ENCODE results near the gene CCDC192. TPM values are rescaled to one million over a fixed set of nuclear protein-coding genes. Genes with fewer than 3 reads are reported as not detected.

Gene CCDC192
- total and polyA plus RNA-seq, 2 donors, result 0.41 TPM; not detected in 1

DNA sequence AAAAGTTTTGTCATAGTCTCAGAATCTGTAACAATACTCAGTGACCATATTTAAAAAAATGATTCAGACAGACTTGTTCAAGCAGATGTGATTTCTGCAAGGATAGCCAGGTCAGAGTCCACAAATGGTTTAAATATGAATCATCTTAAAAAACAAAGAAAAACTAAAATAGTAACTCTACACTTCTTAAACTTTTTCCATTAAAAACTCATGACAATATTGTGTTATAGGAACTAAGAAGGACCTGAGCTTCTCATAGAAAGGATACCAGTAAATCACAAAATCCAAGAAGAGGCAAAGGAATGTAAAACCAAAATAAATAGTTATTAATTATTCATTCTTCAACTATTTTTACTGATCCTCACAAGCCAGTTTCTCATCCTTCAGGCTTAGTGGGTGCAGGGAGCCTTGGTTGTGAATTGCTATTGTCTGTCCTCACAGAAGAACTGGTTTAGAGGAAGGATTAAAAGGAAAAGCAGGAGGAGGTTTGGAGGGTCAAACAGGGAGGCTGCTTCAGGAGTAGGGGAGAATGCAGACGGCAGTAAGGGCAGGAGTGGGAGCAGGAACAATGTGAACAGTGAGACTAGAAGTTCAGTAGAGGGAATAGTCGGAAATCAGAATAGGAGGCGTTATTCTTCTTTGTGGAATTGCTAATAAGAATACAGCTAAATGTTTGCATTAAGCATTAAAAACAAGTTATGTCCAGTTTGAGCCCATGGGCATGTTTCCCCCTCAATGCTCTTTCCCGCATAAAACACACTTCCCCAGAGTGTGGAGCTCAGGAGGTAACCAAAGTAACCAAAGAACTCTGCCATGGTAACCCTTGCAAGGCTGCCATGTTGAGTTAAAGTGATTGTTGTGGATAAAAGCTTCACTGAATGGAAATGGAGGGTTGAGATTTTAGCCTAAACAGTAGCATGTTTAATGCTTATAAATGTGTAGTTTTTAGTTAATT, 110.7 kb downstream of the CCDC192 start:
- DNase-seq (ENCODE audit: extremely low spot score), result no peak
- WGBS, result 50% methylated on average over 4 of the region's 4 CpGs
- Histone ChIP-seq H3K4me1 (ENCODE audit: insufficient read depth) (no peaks in the 10 kb centered on the region), H3K4me3 (ENCODE audit: low read depth, low read length) (no peak overlapping the region), H3K27ac (ENCODE audit: low read depth) (no peak overlapping the region), H3K36me3 (ENCODE audit: insufficient read depth) (no peaks in the 10 kb centered on the region)

DNA sequence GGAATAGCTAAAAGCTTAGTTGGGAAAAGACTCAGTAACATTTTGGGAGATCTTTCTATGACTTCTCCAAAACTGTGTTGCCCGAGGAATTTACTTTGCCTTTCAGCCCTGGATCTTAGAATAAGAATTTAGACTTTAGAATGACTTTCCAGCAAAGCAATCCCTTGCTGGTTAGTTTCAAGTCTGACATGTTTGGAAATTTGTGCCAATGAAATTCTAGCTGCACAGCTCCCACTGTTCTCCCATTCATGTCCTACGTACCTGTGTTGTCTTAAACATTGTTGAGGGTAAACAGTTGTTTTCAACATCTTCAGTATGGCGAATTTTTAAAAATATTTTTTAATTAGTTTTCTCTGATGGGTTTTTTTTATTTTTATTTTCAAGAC, 111.4 kb downstream of the CCDC192 start:
- 32% methylated on average over 3 of the region's 3 CpGs for WGBS
- no peak overlapping the region for H3K4me3 ChIP-seq (ENCODE audit: low read depth, low read length)
- DNase-seq (ENCODE audit: extremely low spot score), result no peak
- no peak overlapping the region for H3K27ac ChIP-seq (ENCODE audit: low read depth)
- H3K4me1 ChIP-seq (ENCODE audit: insufficient read depth), result no peaks in the 10 kb centered on the region
- H3K36me3 ChIP-seq (ENCODE audit: insufficient read depth), result no peaks in the 10 kb centered on the region

DNA sequence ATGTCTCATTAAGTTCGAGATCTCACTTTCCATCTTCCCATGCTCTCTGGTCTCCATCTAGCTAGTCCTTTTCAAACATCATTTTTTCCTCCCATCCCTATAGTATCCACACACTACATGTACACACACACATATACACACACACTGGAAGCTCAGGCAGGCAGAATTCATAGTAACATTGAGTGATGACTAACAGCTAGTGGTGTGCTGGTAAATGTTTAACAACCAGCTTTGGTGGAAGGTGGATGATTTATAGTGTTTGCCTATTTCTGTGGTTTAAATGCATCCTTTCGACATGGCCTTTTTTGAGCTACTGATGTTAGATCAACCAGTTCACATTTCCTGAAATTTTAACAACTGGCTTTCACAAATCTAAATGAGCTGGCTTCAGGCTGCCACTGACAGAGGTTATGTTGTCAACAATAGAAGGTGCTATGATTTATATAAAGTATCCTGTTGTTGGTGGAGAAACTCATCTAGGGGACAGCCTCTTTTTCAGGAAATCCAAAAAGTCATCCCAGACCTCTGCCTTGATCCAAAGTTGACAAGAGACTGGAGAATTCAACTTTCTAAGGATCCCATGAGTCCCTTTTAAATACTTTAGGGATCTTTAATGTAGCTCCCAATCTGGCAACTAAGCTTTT, 117.8 kb downstream of the CCDC192 start:
- Histone ChIP-seq H3K27ac (ENCODE audit: low read depth) (no peak overlapping the region), H3K4me3 (ENCODE audit: low read depth, low read length) (no peak overlapping the region), H3K36me3 (ENCODE audit: insufficient read depth) (no peaks in the 10 kb centered on the region), H3K4me1 (ENCODE audit: insufficient read depth) (no peaks in the 10 kb centered on the region)
- WGBS, result 54% methylated on average over 2 of the region's 2 CpGs
- no peak for DNase-seq (ENCODE audit: extremely low spot score)

DNA sequence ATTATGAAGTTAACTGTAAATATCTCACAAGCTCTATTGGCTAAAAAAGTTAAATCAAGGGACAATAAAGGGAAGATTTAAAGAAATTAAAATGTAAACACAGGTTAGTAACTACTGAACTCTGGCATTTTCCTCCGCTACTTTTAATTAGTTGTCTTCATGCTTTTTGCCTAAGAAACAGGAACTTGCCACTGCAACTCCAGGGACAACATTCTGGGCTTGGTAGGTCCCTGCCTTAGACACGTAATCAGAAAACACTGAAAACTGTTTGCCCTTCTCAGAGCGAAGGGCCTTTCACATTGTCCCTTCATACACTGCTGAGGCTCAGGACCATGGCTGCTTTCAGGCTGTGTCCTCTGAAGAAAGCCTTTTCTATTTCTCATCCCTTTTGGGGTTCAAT, 118.7 kb downstream of the CCDC192 start:
- 94% methylated on average over 3 of the region's 3 CpGs for WGBS
- Histone ChIP-seq H3K4me1 (ENCODE audit: insufficient read depth) (no peaks in the 10 kb centered on the region), H3K36me3 (ENCODE audit: insufficient read depth) (no peaks in the 10 kb centered on the region), H3K27ac (ENCODE audit: low read depth) (no peak overlapping the region), H3K4me3 (ENCODE audit: low read depth, low read length) (no peak overlapping the region)
- DNase-seq (ENCODE audit: extremely low spot score), result no peak

DNA sequence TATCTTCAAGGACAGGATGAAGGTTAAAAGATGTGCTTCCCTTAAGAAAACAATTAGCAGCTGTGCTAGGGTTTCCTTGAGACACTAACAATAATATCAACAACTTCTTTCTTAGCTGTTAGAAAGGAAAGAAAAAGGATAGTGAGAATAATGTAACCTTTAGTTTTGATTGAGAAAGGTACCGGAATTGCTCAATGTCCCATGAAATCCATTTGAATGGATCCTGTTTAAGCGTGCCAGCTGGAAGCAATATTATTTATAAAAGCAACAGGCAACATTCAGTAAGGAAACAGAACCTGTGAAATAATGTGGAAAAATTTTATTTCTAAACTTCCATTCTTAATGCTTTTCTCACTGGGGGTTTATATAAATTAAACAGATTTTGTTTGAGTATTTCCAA, 120.9 kb downstream of the CCDC192 start:
- no peaks in the 10 kb centered on the region for H3K4me1 ChIP-seq (ENCODE audit: insufficient read depth)
- 79% methylated on average over 2 of the region's 2 CpGs for WGBS
- no peak overlapping the region for H3K27ac ChIP-seq (ENCODE audit: low read depth)
- no peaks in the 10 kb centered on the region for H3K36me3 ChIP-seq (ENCODE audit: insufficient read depth)
- no peak for DNase-seq (ENCODE audit: extremely low spot score)
- H3K4me3 ChIP-seq (ENCODE audit: low read depth, low read length), result no peak overlapping the region

DNA sequence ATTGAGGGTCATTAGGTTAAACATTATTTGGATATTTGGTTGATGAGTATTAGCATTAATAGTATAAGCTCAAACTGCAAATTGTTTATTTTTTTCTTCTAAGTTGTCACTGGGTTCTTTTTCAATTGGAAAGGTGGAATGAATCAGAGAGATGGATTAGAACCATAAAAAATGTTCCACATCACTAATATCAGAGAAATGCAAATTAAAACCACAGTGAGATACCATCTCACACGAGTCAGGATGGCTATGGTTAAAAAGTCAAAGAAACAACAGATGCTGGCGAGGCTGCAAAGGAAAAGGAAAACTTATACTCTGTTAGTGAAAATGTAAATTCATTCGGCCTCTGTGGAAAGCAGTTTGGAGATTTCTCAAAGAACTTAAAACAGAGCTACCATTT, 122.8 kb downstream of the CCDC192 start:
- no peak for DNase-seq (ENCODE audit: extremely low spot score)
- Histone ChIP-seq H3K4me3 (ENCODE audit: low read depth, low read length) (no peak overlapping the region), H3K27ac (ENCODE audit: low read depth) (no peak overlapping the region), H3K4me1 (ENCODE audit: insufficient read depth) (no peaks in the 10 kb centered on the region), H3K36me3 (ENCODE audit: insufficient read depth) (no peaks in the 10 kb centered on the region)
- WGBS, result 79% methylated on average over 3 of the region's 3 CpGs

DNA sequence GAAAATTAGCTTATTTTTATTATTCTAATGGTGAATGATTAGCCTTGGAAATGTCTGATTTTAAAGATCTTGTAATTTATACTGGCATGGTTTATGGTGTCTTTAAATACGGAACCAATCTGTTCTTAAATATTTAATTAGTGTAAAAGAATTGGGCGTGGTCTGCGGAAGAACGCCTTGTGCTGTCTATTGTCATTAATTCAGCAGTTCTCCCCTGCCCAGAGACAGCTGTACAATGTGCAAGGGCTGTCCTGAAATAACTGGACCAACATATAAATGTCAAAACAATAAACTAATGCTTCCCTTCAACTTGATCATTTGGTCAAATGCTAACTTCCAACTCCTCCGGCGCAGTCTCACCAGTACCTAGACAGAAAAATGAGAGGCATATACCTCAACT, 124.3 kb downstream of the CCDC192 start:
- Histone ChIP-seq H3K27ac (ENCODE audit: low read depth) (no peak overlapping the region), H3K36me3 (ENCODE audit: insufficient read depth) (no peaks in the 10 kb centered on the region), H3K4me3 (ENCODE audit: low read depth, low read length) (no peak overlapping the region), H3K4me1 (ENCODE audit: insufficient read depth) (no peaks in the 10 kb centered on the region)
- 85% methylated on average over 6 of the region's 6 CpGs for WGBS
- DNase-seq (ENCODE audit: extremely low spot score), result no peak

DNA sequence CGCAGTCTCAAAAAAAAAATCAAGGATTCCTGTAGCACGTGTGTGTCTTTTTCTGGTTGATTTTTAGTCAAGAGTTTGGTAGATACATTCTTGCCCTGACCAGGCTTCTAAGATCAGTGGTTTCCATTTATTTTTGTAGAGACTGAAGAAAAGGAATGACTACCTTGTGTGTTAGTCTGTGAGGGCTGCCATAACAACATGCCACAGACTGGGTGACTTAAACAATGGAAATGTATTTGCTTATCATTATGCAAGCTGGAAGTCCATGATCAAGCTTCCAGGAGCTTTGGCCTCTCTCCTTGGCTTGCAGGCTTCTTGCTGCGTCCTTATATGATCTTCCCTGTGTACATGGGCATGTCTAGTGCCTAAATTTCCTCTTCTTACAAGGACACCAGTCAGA, 127.0 kb downstream of the CCDC192 start:
- no peak overlapping the region for H3K4me3 ChIP-seq (ENCODE audit: low read depth, low read length)
- H3K36me3 ChIP-seq (ENCODE audit: insufficient read depth), result no peaks in the 10 kb centered on the region
- no peak for DNase-seq (ENCODE audit: extremely low spot score)
- no peaks in the 10 kb centered on the region for H3K4me1 ChIP-seq (ENCODE audit: insufficient read depth)
- H3K27ac ChIP-seq (ENCODE audit: low read depth), result no peak overlapping the region
- 92% methylated on average over 3 of the region's 3 CpGs for WGBS

DNA sequence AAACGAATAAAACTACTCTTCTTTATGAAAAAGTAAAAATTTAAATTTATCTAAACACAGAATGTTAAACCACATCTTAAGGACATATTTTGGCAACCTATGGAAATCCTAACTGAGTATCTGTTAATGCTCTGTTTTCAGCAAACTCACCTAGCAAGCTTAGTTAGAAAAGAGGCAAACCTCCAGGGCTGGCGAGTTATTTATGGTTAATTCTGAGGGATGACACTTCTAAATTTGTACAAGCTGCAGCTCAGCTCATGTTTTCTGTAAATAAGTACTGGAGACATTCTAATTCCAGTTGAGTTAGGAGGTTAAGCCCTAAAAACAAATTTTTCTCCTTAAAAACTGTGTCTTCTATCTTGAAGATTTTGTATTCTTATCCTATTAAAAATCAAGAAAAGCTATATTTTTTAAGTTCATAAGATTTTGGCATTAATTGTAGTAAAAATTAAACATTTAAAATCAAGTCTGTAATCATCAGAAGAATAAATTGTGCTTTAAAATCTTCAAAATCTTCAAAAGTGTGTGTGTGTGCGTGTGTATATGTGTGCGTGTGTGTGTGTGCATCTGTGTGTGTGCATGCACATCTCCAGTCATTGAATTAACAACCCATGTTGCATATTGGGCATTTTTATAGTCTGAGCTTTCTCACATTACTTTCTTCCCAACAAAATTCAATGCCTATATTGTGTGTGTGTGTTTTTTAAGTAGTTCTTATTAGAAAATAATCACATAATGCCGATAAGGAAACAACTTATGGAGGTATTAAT, 127.8 kb downstream of the CCDC192 start:
- Histone ChIP-seq H3K4me1 (ENCODE audit: insufficient read depth) (no peaks in the 10 kb centered on the region), H3K36me3 (ENCODE audit: insufficient read depth) (no peaks in the 10 kb centered on the region), H3K4me3 (ENCODE audit: low read depth, low read length) (no peak overlapping the region), H3K27ac (ENCODE audit: low read depth) (no peak overlapping the region)
- DNase-seq (ENCODE audit: extremely low spot score), result no peak
- WGBS, result 93% methylated on average over 5 of the region's 5 CpGs

DNA sequence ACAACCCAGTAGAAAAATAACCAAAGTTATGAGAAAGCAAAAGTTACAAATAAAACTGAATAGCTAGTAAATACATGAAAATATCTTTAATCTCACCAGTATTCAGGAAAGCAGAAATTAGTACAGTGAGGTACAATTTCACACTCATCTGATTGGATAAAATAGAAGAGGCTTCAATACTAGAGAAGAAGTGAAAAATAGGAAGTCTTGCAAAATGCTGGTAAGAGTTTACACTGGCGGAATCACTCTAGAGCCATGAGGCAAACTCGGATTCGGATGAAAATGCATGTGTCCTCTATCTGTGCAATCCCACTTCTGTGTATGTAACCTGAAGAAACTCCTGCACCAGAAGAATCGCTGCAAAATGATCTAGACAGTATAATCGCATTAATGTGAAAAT, 128.9 kb downstream of the CCDC192 start:
- Histone ChIP-seq H3K36me3 (ENCODE audit: insufficient read depth) (no peaks in the 10 kb centered on the region), H3K4me3 (ENCODE audit: low read depth, low read length) (no peak overlapping the region), H3K4me1 (ENCODE audit: insufficient read depth) (no peaks in the 10 kb centered on the region), H3K27ac (ENCODE audit: low read depth) (no peak overlapping the region)
- no peak for DNase-seq (ENCODE audit: extremely low spot score)
- WGBS, result 93% methylated on average over 5 of the region's 5 CpGs

DNA sequence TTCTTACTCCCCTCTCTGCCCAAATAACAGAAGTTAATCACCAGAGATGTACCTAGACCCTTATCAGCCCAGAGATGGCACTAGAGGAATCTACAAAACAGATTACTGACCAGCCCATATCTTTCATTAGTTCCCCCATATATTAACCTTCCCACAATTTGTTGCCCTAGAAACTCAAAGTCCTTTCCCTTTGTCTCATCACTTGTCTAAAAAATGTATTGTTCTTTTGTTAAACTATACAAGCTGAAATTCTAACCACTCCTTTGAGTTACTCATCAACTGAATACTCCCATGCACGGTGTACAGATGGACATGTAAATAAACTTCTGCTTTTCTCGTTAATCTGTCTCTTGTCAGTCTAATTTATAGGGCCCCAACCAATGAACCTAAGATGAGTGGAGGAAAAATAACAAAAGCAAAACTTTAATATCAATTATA, 130.9 kb downstream of the CCDC192 start:
- Histone ChIP-seq H3K36me3 (ENCODE audit: insufficient read depth) (no peaks in the 10 kb centered on the region), H3K27ac (ENCODE audit: low read depth) (no peak overlapping the region), H3K4me3 (ENCODE audit: low read depth, low read length) (no peak overlapping the region), H3K4me1 (ENCODE audit: insufficient read depth) (no peaks in the 10 kb centered on the region)
- 42% methylated on average over 2 of the region's 2 CpGs for WGBS
- no peak for DNase-seq (ENCODE audit: extremely low spot score)

DNA sequence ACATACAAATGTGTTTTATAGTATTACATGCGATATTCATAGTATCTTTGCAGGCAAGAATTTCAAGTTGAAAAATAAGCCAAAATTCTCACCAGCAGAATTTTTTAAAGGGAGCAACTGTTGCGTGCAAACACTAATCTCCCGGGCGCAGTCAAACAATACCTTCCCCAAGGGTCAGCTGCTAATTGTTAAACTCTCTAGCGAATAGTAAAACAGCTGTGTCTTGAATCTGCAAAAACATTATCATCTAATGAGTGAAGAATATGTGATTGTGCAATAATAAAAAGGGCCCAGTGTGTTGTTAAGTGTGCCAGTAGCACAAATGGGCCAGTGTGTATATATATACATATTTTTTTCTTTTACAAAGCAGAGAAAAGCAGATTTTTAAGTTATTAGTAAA, 131.4 kb downstream of the CCDC192 start:
- no peaks in the 10 kb centered on the region for H3K36me3 ChIP-seq (ENCODE audit: insufficient read depth)

DNA sequence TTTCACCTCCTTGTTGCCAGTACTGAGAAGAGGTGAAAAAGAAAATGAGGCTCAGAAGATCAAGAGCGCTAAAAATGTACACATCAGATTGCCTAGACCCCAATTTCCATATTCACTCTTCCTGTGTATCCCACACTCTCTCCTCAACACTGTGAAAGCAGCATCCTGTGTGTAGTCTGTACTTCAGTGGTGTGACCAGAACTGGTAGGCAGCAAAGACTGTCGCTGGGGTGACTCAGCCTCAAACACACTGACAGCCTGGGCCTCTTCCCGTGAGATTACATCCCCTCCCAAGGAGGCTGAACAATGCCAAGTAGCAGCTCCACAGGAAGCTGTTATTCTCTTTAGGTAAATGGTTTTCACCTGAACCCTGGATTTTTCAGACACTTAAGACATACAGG, 135.5 kb downstream of the CCDC192 start:
- H3K27ac ChIP-seq (ENCODE audit: low read depth), result no peak overlapping the region
- 72% methylated on average over 3 of the region's 3 CpGs for WGBS
- H3K36me3 ChIP-seq (ENCODE audit: insufficient read depth), result no peaks in the 10 kb centered on the region
- H3K4me1 ChIP-seq (ENCODE audit: insufficient read depth), result no peaks in the 10 kb centered on the region
- H3K4me3 ChIP-seq (ENCODE audit: low read depth, low read length), result no peak overlapping the region
- DNase-seq (ENCODE audit: extremely low spot score), result no peak

More for the DNA sequence above, 131.4 kb downstream of the CCDC192 start:
- H3K4me3 ChIP-seq (ENCODE audit: low read depth, low read length), result no peak overlapping the region
- no peak overlapping the region for H3K27ac ChIP-seq (ENCODE audit: low read depth)
- no peak for DNase-seq (ENCODE audit: extremely low spot score)
- 63% methylated on average over 5 of the region's 5 CpGs for WGBS
- H3K4me1 ChIP-seq (ENCODE audit: insufficient read depth), result no peaks in the 10 kb centered on the region

DNA sequence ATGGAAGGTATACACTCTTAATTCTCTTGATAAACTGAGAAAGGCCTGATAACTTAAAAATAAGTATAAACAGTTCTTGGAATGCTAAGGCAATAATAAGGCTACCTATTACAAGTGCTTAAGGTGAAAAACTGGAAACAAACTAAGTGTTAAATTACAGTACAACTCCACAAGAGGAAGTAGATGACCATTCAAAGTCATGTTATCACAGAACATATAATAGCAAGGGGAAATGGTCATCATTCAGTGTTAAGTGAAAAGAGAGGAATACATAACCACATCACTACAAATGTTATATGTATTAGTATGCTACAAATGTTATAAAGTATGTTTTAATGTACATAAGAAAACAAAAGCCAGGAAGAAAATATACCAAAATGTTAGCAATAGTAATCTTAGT, 135.9 kb downstream of the CCDC192 start:
- H3K4me3 ChIP-seq (ENCODE audit: low read depth, low read length), result no peak overlapping the region
- DNase-seq (ENCODE audit: extremely low spot score), result no peak
- H3K27ac ChIP-seq (ENCODE audit: low read depth), result no peak overlapping the region
- no peaks in the 10 kb centered on the region for H3K36me3 ChIP-seq (ENCODE audit: insufficient read depth)
- no peaks in the 10 kb centered on the region for H3K4me1 ChIP-seq (ENCODE audit: insufficient read depth)
